Heart left ventricle (tissue), 13 donors: ENCODE results near the gene CELF2.

Source experiments
- CTCF ChIP-seq, 12 donors: fragments of 200-600 bp; sonication (generic) in 4 of 12; IDR thresholded peaks; one replicate each; pipeline versions ENCODE4 v1.5.0 to v1.8.0; 2018 to 2022; ENCODE audit warnings: antibody characterized with exemption in 12 of 12, mild to moderate bottlenecking in 5 of 12
- POLR2A ChIP-seq, 2 donors: fragments of 450-650 bp; IDR thresholded peaks; one replicate each; pipeline ENCODE4 v1.6.1; 2017; ENCODE audit warnings: antibody characterized with exemption in 2 of 2, mild to moderate bottlenecking in 2 of 2, moderate library complexity in 2 of 2
- donor health status: ischemic (EF 13 %, LVEDD 7.1; RV severe dilation, severe dysfunction).
- donor health status: DM: no; HTN: yes; CAD: no.
- donor health status: DM: no; HTN: no; CAD: no.
- donor health status: ischemic (EF 25% LVEDD 6.9; RV normal size, moderate dysfunction).
- donor health status: ischemic (EF 25% LVEDD 5.7; RV mildly dilated, moderate dysfunction).
- donor health status: ischemic (EF 35%, LVEDD 5.7; RV mildly dilated, moderate dysfunction).
- donor health status: nonischemic (EF 11% LVEDD 7.7; RV severe dilation, severe dysfunction).
- donor health status: DM: yes; HTN: yes; CAD: no.
- donor health status: PGD.
- donor health status: ischemic (EF 29% LVEDD 5.4; RV normal size, mild dysfunction).
- donor health status: nonischemic (EF 23%, LVEDD 6.1; RV moderate dilation, normal function).

GRCh38 chr10:11113156-11113555, 95.5 kb downstream of the CELF2 start:
- TF ChIP-seq CTCF (IDR thresholded peaks at IDR 0.05) = peak in 8 of 12 donors; percentile 20 to 48 (median 33)
- TF ChIP-seq POLR2A (IDR thresholded peaks at IDR 0.05) = no peak
